ENCODE results near the gene SEPTIN2. TPM values are rescaled to one million over a fixed set of nuclear protein-coding genes. Genes with fewer than 3 reads are reported as not detected.

The SEPTIN2 gene
- total and polyA plus RNA-seq, 2 experiments from 2014 or later, result 227 to 393 TPM

DNA sequence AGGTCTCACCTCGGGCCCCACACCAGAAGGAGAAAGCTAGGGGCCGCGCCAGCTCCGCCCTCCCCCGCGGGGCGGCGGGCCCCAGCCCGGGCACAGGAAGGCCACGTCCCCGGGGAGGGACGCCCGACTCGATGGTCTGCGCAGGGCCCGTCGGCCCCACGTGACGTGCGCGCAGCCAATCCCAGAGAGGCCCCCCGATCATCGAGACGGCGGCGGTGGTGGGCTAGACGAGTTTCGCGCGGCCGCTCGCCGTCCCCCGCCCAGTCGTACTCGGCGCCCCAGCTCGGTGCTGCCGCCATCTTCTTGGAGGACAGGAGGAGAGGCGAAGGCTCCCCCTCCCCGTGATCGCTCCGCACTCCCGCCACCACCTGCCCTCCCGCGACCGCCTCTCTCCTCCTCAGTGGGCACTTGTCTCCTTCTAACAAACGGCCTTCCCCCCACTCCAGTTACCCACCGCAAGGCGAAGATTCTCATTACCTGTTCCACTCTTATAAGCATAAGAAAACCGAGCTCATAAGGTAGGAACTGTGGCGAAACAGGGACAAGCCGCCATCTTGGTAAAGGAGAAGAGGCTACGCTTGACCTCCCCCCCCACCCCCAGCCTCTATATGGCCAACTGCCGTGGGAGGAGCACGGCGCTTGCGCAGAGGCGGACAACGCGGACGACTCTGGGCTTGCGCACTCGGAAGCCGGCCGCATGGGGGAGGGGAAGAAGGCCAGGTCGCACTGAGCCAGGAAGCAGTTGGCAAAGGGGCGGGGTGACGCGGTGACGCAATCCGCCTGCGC lies 439 bp upstream of the SEPTIN2 start, which contains the start of gene HDLBP:
HDLBP (minus strand) TSS at position 580 of the 786 bp plus-strand sequence. CDS start 48,803 bp downstream, outside the sequence.
- H3K36me3 ChIP-seq (ENCODE audit: insufficient read depth), result no peaks in the 10 kb centered on the region
- peak within 1 kb of the TSS; percentile 99 for H3K4me3 Mint-ChIP-seq
- H3K4me1 Mint-ChIP-seq, result peaks cover 49% of the 10 kb centered on the region
- H3K27me3 ChIP-seq (ENCODE audit: insufficient read depth), result no peaks in the 10 kb centered on the region
- no peak for TF ChIP-seq JUNB (IDR thresholded peaks at IDR 0.05; ENCODE audit: unreplicated experiment)
- TF ChIP-seq ZNF114 (CRISPR knock-in tag; IDR thresholded peaks at IDR 0.05), result no peak; the same call in 1 of the 2 replicates
- TF ChIP-seq EZH2phosphoT487 (IDR thresholded peaks at IDR 0.05; ENCODE audit: unreplicated experiment), result no peak
- peak; percentile 83 for TF ChIP-seq CREB1 (CRISPR knock-in tag; IDR thresholded peaks at IDR 0.05; ENCODE audit: low read depth)
- TF ChIP-seq EZH2 (IDR thresholded peaks at IDR 0.05; ENCODE audit: low read depth, unreplicated experiment), result no peak
- no peak for TF ChIP-seq STAT1 (IDR thresholded peaks at IDR 0.05; ENCODE audit: unreplicated experiment)
- TF ChIP-seq POLR2AphosphoS5 (IDR thresholded peaks at IDR 0.05; ENCODE audit: low read depth), result peak; percentile 63
- no peak for TF ChIP-seq ZNF331 (CRISPR knock-in tag; IDR thresholded peaks at IDR 0.05; ENCODE audit: low read depth)
- TF ChIP-seq, protein P1, sequence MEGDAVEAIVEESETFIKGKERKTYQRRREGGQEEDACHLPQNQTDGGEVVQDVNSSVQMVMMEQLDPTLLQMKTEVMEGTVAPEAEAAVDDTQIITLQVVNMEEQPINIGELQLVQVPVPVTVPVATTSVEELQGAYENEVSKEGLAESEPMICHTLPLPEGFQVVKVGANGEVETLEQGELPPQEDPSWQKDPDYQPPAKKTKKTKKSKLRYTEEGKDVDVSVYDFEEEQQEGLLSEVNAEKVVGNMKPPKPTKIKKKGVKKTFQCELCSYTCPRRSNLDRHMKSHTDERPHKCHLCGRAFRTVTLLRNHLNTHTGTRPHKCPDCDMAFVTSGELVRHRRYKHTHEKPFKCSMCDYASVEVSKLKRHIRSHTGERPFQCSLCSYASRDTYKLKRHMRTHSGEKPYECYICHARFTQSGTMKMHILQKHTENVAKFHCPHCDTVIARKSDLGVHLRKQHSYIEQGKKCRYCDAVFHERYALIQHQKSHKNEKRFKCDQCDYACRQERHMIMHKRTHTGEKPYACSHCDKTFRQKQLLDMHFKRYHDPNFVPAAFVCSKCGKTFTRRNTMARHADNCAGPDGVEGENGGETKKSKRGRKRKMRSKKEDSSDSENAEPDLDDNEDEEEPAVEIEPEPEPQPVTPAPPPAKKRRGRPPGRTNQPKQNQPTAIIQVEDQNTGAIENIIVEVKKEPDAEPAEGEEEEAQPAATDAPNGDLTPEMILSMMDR (conservative IDR thresholded peaks at IDR 0.05; ENCODE audit: low read depth in 2 of 2), result peak; percentile 31 to 59; a peak in 2 of 4 replicates
- no peak for TF ChIP-seq NANOG (IDR thresholded peaks at IDR 0.05; ENCODE audit: borderline replicate concordance)
- TF ChIP-seq, protein P2, sequence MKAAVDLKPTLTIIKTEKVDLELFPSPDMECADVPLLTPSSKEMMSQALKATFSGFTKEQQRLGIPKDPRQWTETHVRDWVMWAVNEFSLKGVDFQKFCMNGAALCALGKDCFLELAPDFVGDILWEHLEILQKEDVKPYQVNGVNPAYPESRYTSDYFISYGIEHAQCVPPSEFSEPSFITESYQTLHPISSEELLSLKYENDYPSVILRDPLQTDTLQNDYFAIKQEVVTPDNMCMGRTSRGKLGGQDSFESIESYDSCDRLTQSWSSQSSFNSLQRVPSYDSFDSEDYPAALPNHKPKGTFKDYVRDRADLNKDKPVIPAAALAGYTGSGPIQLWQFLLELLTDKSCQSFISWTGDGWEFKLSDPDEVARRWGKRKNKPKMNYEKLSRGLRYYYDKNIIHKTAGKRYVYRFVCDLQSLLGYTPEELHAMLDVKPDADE (IDR thresholded peaks at IDR 0.05), result no peak; the same call in none of the 2 replicates
- TF ChIP-seq, protein P3, sequence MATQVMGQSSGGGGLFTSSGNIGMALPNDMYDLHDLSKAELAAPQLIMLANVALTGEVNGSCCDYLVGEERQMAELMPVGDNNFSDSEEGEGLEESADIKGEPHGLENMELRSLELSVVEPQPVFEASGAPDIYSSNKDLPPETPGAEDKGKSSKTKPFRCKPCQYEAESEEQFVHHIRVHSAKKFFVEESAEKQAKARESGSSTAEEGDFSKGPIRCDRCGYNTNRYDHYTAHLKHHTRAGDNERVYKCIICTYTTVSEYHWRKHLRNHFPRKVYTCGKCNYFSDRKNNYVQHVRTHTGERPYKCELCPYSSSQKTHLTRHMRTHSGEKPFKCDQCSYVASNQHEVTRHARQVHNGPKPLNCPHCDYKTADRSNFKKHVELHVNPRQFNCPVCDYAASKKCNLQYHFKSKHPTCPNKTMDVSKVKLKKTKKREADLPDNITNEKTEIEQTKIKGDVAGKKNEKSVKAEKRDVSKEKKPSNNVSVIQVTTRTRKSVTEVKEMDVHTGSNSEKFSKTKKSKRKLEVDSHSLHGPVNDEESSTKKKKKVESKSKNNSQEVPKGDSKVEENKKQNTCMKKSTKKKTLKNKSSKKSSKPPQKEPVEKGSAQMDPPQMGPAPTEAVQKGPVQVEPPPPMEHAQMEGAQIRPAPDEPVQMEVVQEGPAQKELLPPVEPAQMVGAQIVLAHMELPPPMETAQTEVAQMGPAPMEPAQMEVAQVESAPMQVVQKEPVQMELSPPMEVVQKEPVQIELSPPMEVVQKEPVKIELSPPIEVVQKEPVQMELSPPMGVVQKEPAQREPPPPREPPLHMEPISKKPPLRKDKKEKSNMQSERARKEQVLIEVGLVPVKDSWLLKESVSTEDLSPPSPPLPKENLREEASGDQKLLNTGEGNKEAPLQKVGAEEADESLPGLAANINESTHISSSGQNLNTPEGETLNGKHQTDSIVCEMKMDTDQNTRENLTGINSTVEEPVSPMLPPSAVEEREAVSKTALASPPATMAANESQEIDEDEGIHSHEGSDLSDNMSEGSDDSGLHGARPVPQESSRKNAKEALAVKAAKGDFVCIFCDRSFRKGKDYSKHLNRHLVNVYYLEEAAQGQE (IDR thresholded peaks at IDR 0.05; ENCODE audit: unreplicated experiment), result no peak
- TF ChIP-seq, protein P4, sequence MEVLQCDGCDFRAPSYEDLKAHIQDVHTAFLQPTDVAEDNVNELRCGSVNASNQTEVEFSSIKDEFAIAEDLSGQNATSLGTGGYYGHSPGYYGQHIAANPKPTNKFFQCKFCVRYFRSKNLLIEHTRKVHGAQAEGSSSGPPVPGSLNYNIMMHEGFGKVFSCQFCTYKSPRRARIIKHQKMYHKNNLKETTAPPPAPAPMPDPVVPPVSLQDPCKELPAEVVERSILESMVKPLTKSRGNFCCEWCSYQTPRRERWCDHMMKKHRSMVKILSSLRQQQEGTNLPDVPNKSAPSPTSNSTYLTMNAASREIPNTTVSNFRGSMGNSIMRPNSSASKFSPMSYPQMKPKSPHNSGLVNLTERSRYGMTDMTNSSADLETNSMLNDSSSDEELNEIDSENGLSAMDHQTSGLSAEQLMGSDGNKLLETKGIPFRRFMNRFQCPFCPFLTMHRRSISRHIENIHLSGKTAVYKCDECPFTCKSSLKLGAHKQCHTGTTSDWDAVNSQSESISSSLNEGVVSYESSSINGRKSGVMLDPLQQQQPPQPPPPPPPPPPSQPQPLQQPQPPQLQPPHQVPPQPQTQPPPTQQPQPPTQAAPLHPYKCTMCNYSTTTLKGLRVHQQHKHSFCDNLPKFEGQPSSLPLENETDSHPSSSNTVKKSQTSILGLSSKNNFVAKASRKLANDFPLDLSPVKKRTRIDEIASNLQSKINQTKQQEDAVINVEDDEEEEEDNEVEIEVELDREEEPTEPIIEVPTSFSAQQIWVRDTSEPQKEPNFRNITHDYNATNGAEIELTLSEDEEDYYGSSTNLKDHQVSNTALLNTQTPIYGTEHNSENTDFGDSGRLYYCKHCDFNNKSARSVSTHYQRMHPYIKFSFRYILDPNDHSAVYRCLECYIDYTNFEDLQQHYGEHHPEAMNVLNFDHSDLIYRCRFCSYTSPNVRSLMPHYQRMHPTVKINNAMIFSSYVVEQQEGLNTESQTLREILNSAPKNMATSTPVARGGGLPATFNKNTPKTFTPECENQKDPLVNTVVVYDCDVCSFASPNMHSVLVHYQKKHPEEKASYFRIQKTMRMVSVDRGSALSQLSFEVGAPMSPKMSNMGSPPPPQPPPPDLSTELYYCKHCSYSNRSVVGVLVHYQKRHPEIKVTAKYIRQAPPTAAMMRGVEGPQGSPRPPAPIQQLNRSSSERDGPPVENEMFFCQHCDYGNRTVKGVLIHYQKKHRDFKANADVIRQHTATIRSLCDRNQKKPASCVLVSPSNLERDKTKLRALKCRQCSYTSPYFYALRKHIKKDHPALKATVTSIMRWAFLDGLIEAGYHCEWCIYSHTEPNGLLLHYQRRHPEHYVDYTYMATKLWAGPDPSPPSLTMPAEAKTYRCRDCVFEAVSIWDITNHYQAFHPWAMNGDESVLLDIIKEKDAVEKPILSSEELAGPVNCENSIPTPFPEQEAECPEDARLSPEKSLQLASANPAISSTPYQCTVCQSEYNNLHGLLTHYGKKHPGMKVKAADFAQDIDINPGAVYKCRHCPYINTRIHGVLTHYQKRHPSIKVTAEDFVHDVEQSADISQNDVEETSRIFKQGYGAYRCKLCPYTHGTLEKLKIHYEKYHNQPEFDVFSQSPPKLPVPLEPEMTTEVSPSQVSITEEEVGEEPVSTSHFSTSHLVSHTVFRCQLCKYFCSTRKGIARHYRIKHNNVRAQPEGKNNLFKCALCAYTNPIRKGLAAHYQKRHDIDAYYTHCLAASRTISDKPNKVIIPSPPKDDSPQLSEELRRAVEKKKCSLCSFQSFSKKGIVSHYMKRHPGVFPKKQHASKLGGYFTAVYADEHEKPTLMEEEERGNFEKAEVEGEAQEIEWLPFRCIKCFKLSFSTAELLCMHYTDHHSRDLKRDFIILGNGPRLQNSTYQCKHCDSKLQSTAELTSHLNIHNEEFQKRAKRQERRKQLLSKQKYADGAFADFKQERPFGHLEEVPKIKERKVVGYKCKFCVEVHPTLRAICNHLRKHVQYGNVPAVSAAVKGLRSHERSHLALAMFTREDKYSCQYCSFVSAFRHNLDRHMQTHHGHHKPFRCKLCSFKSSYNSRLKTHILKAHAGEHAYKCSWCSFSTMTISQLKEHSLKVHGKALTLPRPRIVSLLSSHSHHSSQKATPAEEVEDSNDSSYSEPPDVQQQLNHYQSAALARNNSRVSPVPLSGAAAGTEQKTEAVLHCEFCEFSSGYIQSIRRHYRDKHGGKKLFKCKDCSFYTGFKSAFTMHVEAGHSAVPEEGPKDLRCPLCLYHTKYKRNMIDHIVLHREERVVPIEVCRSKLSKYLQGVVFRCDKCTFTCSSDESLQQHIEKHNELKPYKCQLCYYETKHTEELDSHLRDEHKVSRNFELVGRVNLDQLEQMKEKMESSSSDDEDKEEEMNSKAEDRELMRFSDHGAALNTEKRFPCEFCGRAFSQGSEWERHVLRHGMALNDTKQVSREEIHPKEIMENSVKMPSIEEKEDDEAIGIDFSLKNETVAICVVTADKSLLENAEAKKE (CRISPR knock-in tag; IDR thresholded peaks at IDR 0.05), result no peak
- H3K27ac ChIP-seq (ENCODE audit: low read depth), result peak within 1 kb of the TSS; percentile 99
- no peaks in the 10 kb centered on the region for H3K9me3 Mint-ChIP-seq
- peaks cover 7% of the 10 kb centered on the region for H3K27me3 Mint-ChIP-seq (ENCODE audit: insufficient read depth, low read depth, poor library complexity)
- H3K36me3 Mint-ChIP-seq (ENCODE audit: low read depth), result peaks cover 23% of the 10 kb centered on the region
- peaks cover 32% of the 10 kb centered on the region for H4K20me1 ChIP-seq (replicated peaks; ENCODE audit: insufficient read depth)
- H3K79me2 ChIP-seq (replicated peaks; ENCODE audit: insufficient read depth), result peaks cover 90% of the 10 kb centered on the region
- H3K9me2 ChIP-seq (ENCODE audit: insufficient read depth), result no peaks in the 10 kb centered on the region
- H3F3A ChIP-seq (replicated peaks; ENCODE audit: low read depth), result no peaks in the 10 kb centered on the region
- H3K4me3 ChIP-seq, result peak within 1 kb of the TSS; percentile 84
- H3K27ac Mint-ChIP-seq, result peak within 1 kb of the TSS; percentile 100
- ATAC-seq (peak; percentile 88), DNase-seq (ENCODE audit: low spot score) (peak; percentile 99)
- H3K4me1 ChIP-seq (ENCODE audit: insufficient read depth), result peaks cover 38% of the 10 kb centered on the region
- peak within 1 kb of the TSS; percentile 53; the same call in 1 of the 2 replicates for H2AFZ ChIP-seq
- peak within 1 kb of the TSS; percentile 84 for H3K4me2 ChIP-seq

Measured in GM23338 (cell line).